ENCODE measurements around the gene QRFPR. TPM values are rescaled to one million over a fixed set of nuclear protein-coding genes. Genes with fewer than 3 reads are reported as not detected.

The QRFPR gene
- total and polyA plus RNA-seq, 2 of the 4 experiments (the other 2 are of a cell fraction): not detected

- TF ChIP-seq RCOR1 (IDR thresholded peaks at IDR 0.05; ENCODE audit: insufficient replicate concordance, low read length) (no peak), CEBPB (IDR thresholded peaks at IDR 0.05; ENCODE audit: low read depth, low read length) (no peak), RAD21 (IDR thresholded peaks at IDR 0.05; ENCODE audit: low read length) (no peak), NFE2L2 (IDR thresholded peaks at IDR 0.05; ENCODE audit: low read depth, low read length) (no peak), CTCF (conservative IDR thresholded peaks at IDR 0.05; ENCODE audit: low read depth, low read length) (no peak), MAZ (IDR thresholded peaks at IDR 0.05; ENCODE audit: borderline replicate concordance, low read depth, low read length) (no peak)
- TF ChIP-seq, protein P1, sequence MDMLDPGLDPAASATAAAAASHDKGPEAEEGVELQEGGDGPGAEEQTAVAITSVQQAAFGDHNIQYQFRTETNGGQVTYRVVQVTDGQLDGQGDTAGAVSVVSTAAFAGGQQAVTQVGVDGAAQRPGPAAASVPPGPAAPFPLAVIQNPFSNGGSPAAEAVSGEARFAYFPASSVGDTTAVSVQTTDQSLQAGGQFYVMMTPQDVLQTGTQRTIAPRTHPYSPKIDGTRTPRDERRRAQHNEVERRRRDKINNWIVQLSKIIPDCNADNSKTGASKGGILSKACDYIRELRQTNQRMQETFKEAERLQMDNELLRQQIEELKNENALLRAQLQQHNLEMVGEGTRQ (IDR thresholded peaks at IDR 0.05; ENCODE audit: low read depth, low read length): no peak
- Histone ChIP-seq H3K14ac (replicated peaks; ENCODE audit: low read depth, low read length) (no peak overlapping the region), H3K9ac (ENCODE audit: low read depth, low read length) (no peak overlapping the region), H4K5ac (ENCODE audit: low read depth, low read length) (no peak overlapping the region), H3K4ac (ENCODE audit: low read depth, low read length) (no peak overlapping the region), H3K23ac (ENCODE audit: low read depth, low read length) (no peak overlapping the region), H2BK15ac (ENCODE audit: low read depth, low read length) (no peak overlapping the region), H3K9me3 (ENCODE audit: control insufficient read depth, insufficient read depth, low read length) (no peaks in the 10 kb centered on the region), H2AK5ac (ENCODE audit: low read depth, low read length) (no peak overlapping the region), H3K79me1 (ENCODE audit: low read depth in 1 of 2, low read length in 2 of 2) (no peaks in the 10 kb centered on the region), H3K27me3 (ENCODE audit: control insufficient read depth, insufficient read depth, low read length) (no peaks in the 10 kb centered on the region; the same call in 1 of the 2 replicates), H3K4me2 (ENCODE audit: low read depth, low read length) (no peak overlapping the region), H2BK20ac (ENCODE audit: low read depth, low read length) (no peak overlapping the region), H2AFZ (replicated peaks; ENCODE audit: low read length, poor library complexity) (no peak overlapping the region), H3K56ac (ENCODE audit: extremely low read depth, insufficient read depth, low read length) (no peak overlapping the region), H3K36me3 (ENCODE audit: control insufficient read depth, insufficient read depth, low read length) (no peaks in the 10 kb centered on the region), H3K4me3 (ENCODE audit: insufficient read depth, low read depth, low read length) (no peak overlapping the region), H4K20me1 (ENCODE audit: insufficient read depth, low read length) (no peaks in the 10 kb centered on the region), H3K4me1 (ENCODE audit: control insufficient read depth, insufficient read depth, low read length) (no peaks in the 10 kb centered on the region), H2BK120ac (ENCODE audit: low read depth, low read length) (no peak overlapping the region), H2BK5ac (ENCODE audit: low read depth, low read length, poor library complexity, severe bottlenecking) (no peak overlapping the region), H3K27ac (ENCODE audit: insufficient read depth, low read length) (no peak overlapping the region), H4K8ac (ENCODE audit: low read depth in 2 of 2, low read length in 2 of 2) (no peak overlapping the region), H3K18ac (ENCODE audit: low read depth, low read length) (no peak overlapping the region), H3K9me1 (ENCODE audit: insufficient read depth, low read length) (no peaks in the 10 kb centered on the region), H4K91ac (ENCODE audit: insufficient read depth, low read depth, low read length) (no peak overlapping the region), H2AK9ac (replicated peaks; ENCODE audit: low read depth, low read length, poor library complexity) (no peak overlapping the region)
- dilution Hi-C loops (cut with HindIII; ENCODE audit: low sequenced_read_pairs, unreplicated experiment) (no loop called here), intact Hi-C loops (cut with micrococcal nuclease) (no loop called here), in situ Hi-C loops (cut with MboI; ENCODE audit: low sequenced_read_pairs) (no loop called here)
- no TSS peak for BruUV-seq (replicated peaks)
- ATAC-seq (ENCODE audit: low read depth) (no peak), DNase-seq (no peak)
- ChIA-PET POLR2A (ENCODE audit: unreplicated experiment) (no interaction called here), CTCF (interaction anchor here (0.7 kb wide), 1 partner anchor 69 kb away, joined by 4 read pairs; no protein-coding TSS in a partner anchor)
- WGBS, 2 experiments (ENCODE audit: extremely low coverage in 2 of 2, insufficient read length in 1 of 2): no CpG with 5 or more reads among the region's 4 CpGs
Measured at GRCh38 chr4:121421594-121421993, 40.8 kb upstream of the QRFPR start.

Measured in IMR-90 (cell line).